KMS-11 (cell line): ENCODE measurements around the gene RAD52.

Experiments
- H2AFZ ChIP-seq: fragments of 200-600 bp; sonication (generic); 2 replicates; pipeline ENCODE4 v1.6.1; 2016; ENCODE audit warnings: antibody characterized with exemption, mixed run types, low read depth
- H3K27ac ChIP-seq: fragments of 200-600 bp; sonication (generic); 2 replicates; pipeline ENCODE4 v1.6.1; 2016; ENCODE audit warnings: mild to moderate bottlenecking, mixed run types
- H3K27me3 ChIP-seq: fragments of 200-600 bp; sonication (generic); 2 replicates; pipeline ENCODE4 v1.6.1; 2017; ENCODE audit warnings: mild to moderate bottlenecking, low read depth, mixed run types, moderate library complexity; ENCODE audit not compliant: insufficient read depth
- H3K36me3 ChIP-seq: fragments of 200-600 bp; sonication (generic); 2 replicates; pipeline ENCODE4 v1.6.1; 2017; ENCODE audit warnings: mild to moderate bottlenecking, mixed run types; ENCODE audit not compliant: insufficient read depth
- H3K4me1 ChIP-seq: fragments of 200-600 bp; sonication (generic); 2 replicates; pipeline ENCODE4 v1.6.1; 2016; ENCODE audit warnings: mild to moderate bottlenecking, low read depth, mixed run types; ENCODE audit not compliant: poor library complexity, severe bottlenecking
- H3K4me2 ChIP-seq: fragments of 200-600 bp; sonication (generic); 2 replicates; pipeline ENCODE4 v1.7.0; 2016; ENCODE audit warnings: mild to moderate bottlenecking, mixed run types
- H3K4me3 ChIP-seq: fragments of 200-600 bp; sonication (generic); IDR thresholded peaks from 2 replicates; pipeline ENCODE4 v1.6.1; 2017; ENCODE audit warnings: low read depth, low read length, mixed read lengths; ENCODE audit not compliant: insufficient read depth
- H3K79me2 ChIP-seq: fragments of 200-600 bp; sonication (generic); 2 replicates; pipeline ENCODE4 v1.6.1; 2016; ENCODE audit warnings: low read depth, mixed run types; ENCODE audit not compliant: insufficient read depth
- H3K9ac ChIP-seq: fragments of 200-600 bp; sonication (generic); 2 replicates; pipeline ENCODE4 v1.6.1; 2016; ENCODE audit warnings: mild to moderate bottlenecking, mixed run types
- H4K20me1 ChIP-seq: fragments of 200-600 bp; sonication (generic); 2 replicates; pipeline ENCODE4 v1.6.1; 2016; ENCODE audit warnings: mild to moderate bottlenecking, mixed run types; ENCODE audit not compliant: insufficient read depth
- TF ChIP-seq, protein P1 (sequence below): fragments of 200-600 bp; sonication (generic); conservative IDR thresholded peaks from 2 replicates; pipeline ENCODE4 v1.6.1; 2017; ENCODE audit warnings: low read depth, mild to moderate bottlenecking, antibody characterized with exemption, low read length, moderate library complexity, mixed read lengths

RAD52 gene

DNA sequence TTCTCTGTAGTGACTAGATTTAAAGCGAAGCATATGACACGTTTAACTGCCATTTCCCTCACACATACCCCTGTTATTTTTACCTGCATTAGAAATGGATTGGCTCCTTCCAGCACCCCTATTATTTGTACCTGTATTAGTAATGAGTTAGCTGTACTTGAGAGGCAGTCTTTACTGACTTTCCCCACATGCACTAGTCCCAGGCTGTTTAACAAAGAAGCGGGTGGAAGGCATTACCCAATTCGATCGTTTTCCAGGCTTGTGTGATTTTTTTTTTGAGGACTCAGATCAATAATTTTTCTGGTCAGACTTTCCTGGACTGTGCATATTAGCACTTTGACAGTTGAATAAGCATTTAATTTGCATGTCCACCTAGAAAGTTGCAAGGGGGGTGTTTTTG, 46.4 kb downstream of the RAD52 start:
- no peak overlapping the region for H3K27ac ChIP-seq
- no peak overlapping the region for H3K4me3 ChIP-seq
- H3K4me1 ChIP-seq = no peaks in the 10 kb centered on the region
- H2AFZ ChIP-seq = no peak overlapping the region
- H3K36me3 ChIP-seq = peaks cover 2% of the 10 kb centered on the region
- no peak overlapping the region for H3K9ac ChIP-seq
- TF ChIP-seq, protein P1, sequence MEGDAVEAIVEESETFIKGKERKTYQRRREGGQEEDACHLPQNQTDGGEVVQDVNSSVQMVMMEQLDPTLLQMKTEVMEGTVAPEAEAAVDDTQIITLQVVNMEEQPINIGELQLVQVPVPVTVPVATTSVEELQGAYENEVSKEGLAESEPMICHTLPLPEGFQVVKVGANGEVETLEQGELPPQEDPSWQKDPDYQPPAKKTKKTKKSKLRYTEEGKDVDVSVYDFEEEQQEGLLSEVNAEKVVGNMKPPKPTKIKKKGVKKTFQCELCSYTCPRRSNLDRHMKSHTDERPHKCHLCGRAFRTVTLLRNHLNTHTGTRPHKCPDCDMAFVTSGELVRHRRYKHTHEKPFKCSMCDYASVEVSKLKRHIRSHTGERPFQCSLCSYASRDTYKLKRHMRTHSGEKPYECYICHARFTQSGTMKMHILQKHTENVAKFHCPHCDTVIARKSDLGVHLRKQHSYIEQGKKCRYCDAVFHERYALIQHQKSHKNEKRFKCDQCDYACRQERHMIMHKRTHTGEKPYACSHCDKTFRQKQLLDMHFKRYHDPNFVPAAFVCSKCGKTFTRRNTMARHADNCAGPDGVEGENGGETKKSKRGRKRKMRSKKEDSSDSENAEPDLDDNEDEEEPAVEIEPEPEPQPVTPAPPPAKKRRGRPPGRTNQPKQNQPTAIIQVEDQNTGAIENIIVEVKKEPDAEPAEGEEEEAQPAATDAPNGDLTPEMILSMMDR = no peak
- H3K27me3 ChIP-seq = no peaks in the 10 kb centered on the region
- H3K4me2 ChIP-seq = no peak overlapping the region
- H3K79me2 ChIP-seq = no peaks in the 10 kb centered on the region
- no peaks in the 10 kb centered on the region for H4K20me1 ChIP-seq

DNA sequence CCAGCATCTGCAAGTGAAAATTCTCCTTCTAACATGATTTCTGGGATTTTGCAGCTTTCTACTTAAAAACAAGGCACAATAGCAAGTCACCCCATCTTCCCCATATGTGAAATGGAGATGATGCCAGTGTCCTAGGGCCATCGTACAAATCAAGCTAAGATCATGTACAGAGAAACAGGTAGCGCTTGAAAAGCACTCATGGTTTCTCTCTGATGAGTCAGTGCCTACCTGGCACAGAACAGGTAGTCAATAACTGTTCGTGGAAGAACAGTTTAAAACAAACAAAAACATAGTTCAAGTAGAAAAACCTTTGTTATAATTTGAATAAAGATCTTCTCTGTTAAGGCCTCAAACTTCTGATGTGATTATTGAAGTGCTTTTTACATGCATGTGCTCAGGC, 46.9 kb downstream of the RAD52 start:
- no peak overlapping the region for H3K4me3 ChIP-seq
- TF ChIP-seq, protein P1 = no peak
- no peak overlapping the region for H3K27ac ChIP-seq
- no peaks in the 10 kb centered on the region for H3K4me1 ChIP-seq
- H3K36me3 ChIP-seq = peaks cover under 1% of the 10 kb centered on the region
- H3K9ac ChIP-seq = no peak overlapping the region
- no peaks in the 10 kb centered on the region for H4K20me1 ChIP-seq
- no peaks in the 10 kb centered on the region for H3K27me3 ChIP-seq
- no peaks in the 10 kb centered on the region for H3K79me2 ChIP-seq
- H3K4me2 ChIP-seq = no peak overlapping the region
- H2AFZ ChIP-seq = no peak overlapping the region

DNA sequence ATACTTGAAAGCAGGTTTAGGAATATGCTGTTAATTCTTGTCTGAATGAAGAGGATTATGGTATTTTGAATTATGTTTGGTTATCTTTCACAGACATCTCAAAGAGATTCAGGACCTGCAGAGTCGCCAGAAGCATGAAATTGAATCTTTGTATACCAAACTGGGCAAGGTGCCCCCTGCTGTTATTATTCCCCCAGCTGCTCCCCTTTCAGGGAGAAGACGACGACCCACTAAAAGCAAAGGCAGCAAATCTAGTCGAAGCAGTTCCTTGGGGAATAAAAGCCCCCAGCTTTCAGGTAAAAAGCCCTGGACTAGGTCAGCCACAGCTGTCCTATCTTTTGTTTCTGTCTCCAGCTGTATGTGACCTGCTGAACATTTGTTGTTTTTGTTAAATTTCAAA, 52.1 kb downstream of the RAD52 start:
- Histone ChIP-seq H3K79me2 (no peaks in the 10 kb centered on the region), H4K20me1 (no peaks in the 10 kb centered on the region), H2AFZ (no peak overlapping the region), H3K4me3 (no peak overlapping the region), H3K36me3 (no peaks in the 10 kb centered on the region; the same call in none of the 2 replicates), H3K9ac (no peak overlapping the region), H3K27me3 (no peaks in the 10 kb centered on the region), H3K4me1 (peaks cover 17% of the 10 kb centered on the region), H3K4me2 (no peak overlapping the region), H3K27ac (no peak overlapping the region)
- TF ChIP-seq, protein P1 = no peak

DNA sequence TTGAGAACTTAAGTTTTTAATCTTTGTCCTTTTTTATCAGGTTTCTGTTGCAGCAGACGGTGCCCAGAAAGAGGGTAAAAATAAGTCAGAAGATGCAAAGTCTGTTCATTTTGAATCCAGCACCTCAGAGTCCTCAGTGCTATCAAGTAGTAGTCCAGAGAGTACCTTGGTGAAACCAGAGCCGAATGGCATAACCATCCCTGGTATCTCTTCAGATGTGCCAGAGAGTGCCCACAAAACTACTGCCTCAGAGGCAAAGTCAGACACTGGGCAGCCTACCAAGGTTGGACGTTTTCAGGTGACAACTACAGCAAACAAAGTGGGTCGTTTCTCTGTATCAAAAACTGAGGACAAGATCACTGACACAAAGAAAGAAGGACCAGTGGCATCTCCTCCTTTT, 53.5 kb downstream of the RAD52 start:
- Histone ChIP-seq H3K79me2 (no peaks in the 10 kb centered on the region), H3K27ac (no peak overlapping the region), H2AFZ (no peak overlapping the region), H3K4me2 (no peak overlapping the region), H3K9ac (no peak overlapping the region), H3K36me3 (no peaks in the 10 kb centered on the region; the same call in none of the 2 replicates), H3K4me1 (peaks cover 17% of the 10 kb centered on the region), H4K20me1 (no peaks in the 10 kb centered on the region), H3K4me3 (no peak overlapping the region), H3K27me3 (no peaks in the 10 kb centered on the region)
- TF ChIP-seq, protein P1 = no peak

DNA sequence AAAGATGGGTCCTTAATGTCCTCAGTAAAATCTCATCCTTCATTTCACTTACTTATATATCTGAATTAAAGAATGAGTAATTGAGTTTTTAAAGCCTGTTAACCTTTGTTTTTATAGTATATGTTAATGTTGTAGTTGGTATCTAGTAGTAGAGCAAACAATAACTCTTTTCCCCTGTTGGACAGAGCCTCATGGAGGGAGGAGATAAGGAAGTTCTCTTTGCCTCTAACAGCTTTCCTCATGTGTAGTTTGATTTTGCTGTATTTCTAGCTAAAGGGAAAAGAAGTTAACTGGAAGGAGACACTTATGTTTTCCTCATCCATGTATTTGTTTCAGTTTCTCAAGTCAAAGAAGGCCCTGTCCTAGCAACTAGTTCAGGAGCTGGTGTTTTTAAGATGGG, 55.3 kb downstream of the RAD52 start:
- no peak overlapping the region for H3K4me3 ChIP-seq
- no peaks in the 10 kb centered on the region; the same call in 1 of the 2 replicates for H3K36me3 ChIP-seq
- H4K20me1 ChIP-seq = no peaks in the 10 kb centered on the region
- no peak overlapping the region for H3K9ac ChIP-seq
- no peak overlapping the region for H3K4me2 ChIP-seq
- H3K4me1 ChIP-seq = peaks cover 17% of the 10 kb centered on the region
- no peak overlapping the region for H2AFZ ChIP-seq
- no peak overlapping the region for H3K27ac ChIP-seq
- no peaks in the 10 kb centered on the region for H3K79me2 ChIP-seq
- TF ChIP-seq, protein P1 = no peak
- H3K27me3 ChIP-seq = no peaks in the 10 kb centered on the region; the same call in 1 of the 2 replicates
